Melanocyte of skin (primary cell): ENCODE results near the gene PSMD3. TPM values are rescaled to one million over a fixed set of nuclear protein-coding genes. Genes with fewer than 3 reads are reported as not detected.

Experiments used
- small RNA-seq, 2 donors: library from RNA; depleted of rRNA; stranded (forward); fragments of <200 nt; gene quantifications; one replicate each; pipeline ENCODE3, GENCODE V24; 2012
- total RNA-seq, 2 donors: library from RNA; depleted of rRNA; stranded (reverse); fragments of >200 nt; gene quantifications; 2 replicates each; pipeline ENCODE4 v1.2.3, GENCODE V29; 2012

The PSMD3 gene
- 100 to 1,000 TPM; 112 to 167 TPM for total RNA-seq

GRCh38 chr17:39980351-39981206 lies at the start of gene PSMD3:
Gene PSMD3, plus strand, starts transcription at chr17:39980807. Its CDS starts 164 bp downstream, at chr17:39980971.

GRCh38 chr17:39962642-39963220 lies 17.9 kb upstream of the PSMD3 start, which contains the start of gene GSDMA:
Gene GSDMA, plus strand, starts transcription at chr17:39963004. Its CDS starts 2,684 bp downstream, at chr17:39965688.

GRCh38 chr17:40015005-40015997 lies 34.7 kb downstream of the PSMD3 start, which contains the start of gene CSF3:
Gene CSF3, plus strand, starts transcription at chr17:40015440. Its CDS starts 35 bp downstream, at chr17:40015475.

Small RNA genes lying within 50 kb of the gene (small RNA-seq; reads per million reads assigned to genes)
- gene SNORD124, result 266 to 760 reads per million in 2 donors

Other genes with a start within 250 kb of the PSMD3 start
- gene GRB7, start 242.9 kb upstream of the PSMD3 start, total RNA-seq, result under 1 TPM in 1 of 2 donors, not detected in 1; 0.33 TPM
- gene IKZF3, start 116.5 kb upstream of the PSMD3 start, total RNA-seq, result not detected
- gene ZPBP2, start 112.6 kb upstream of the PSMD3 start, total RNA-seq, result not detected
- gene GSDMB, start 62.2 kb upstream of the PSMD3 start, total RNA-seq, result 1 to 10 TPM; 1.7 to 2.0 TPM
- gene ORMDL3, start 53.2 kb upstream of the PSMD3 start, total RNA-seq, result 10 to 100 TPM; 21.3 to 35.8 TPM
- gene LRRC3C, start 53.1 kb upstream of the PSMD3 start, total RNA-seq, result not detected
- gene GSDMA, start 17.8 kb upstream of the PSMD3 start, total RNA-seq, result not detected
- gene CSF3, start 34.6 kb downstream of the PSMD3 start, total RNA-seq, result 1 to 10 TPM in 1 of 2 donors, not detected in 1; 1.0 TPM
- 10 to 100 TPM; 75.7 to 79.3 TPM for gene MED24, start 73.6 kb downstream of the PSMD3 start, total RNA-seq
- 10 to 100 TPM; 24.1 to 27.0 TPM for gene THRA, start 82.2 kb downstream of the PSMD3 start, total RNA-seq
- 1 to 10 TPM; 2.4 to 3.3 TPM for gene NR1D1, start 119.8 kb downstream of the PSMD3 start, total RNA-seq
- gene MSL1, start 141.2 kb downstream of the PSMD3 start, total RNA-seq, result 10 to 100 TPM; 41.6 to 48.3 TPM
- 10 to 100 TPM; 34.4 to 34.6 TPM for gene CASC3, start 159.7 kb downstream of the PSMD3 start, total RNA-seq
- gene RAPGEFL1, start 196.7 kb downstream of the PSMD3 start, total RNA-seq, result 1 to 10 TPM; 2.8 to 3.3 TPM
- 1 to 10 TPM; 4.5 to 6.7 TPM for gene WIPF2, start 238.5 kb downstream of the PSMD3 start, total RNA-seq